HL-60 (cell line): ENCODE measurements around the gene NEDD8.

Experiments
- DNase-seq, 2 experiments: peaks; one replicate each; pipeline ENCODE4 v3.0.0-alpha.2; 2010 to 2020; ENCODE audit warnings: low read depth in 1 of 2, low spot score in 1 of 2
- H3K27ac ChIP-seq: fragments of 250-450 bp; sonication (Bioruptor Pico); replicated peaks from 2 replicates; pipeline ENCODE4 v1.5.1; 2020; ENCODE audit warnings: mild to moderate bottlenecking, moderate library complexity
- H3K27me3 ChIP-seq: fragments of 250-450 bp; sonication (Bioruptor Pico); 2 replicates; pipeline ENCODE4 v1.5.1; 2021; ENCODE audit warnings: mild to moderate bottlenecking, moderate library complexity; ENCODE audit not compliant: insufficient read depth, poor library complexity, severe bottlenecking
- H3K4me3 ChIP-seq: replicated peaks from 2 replicates; pipeline ENCODE4 v1.5.1; 2011; ENCODE audit warnings: mild to moderate bottlenecking, control low read depth, low read length; ENCODE audit not compliant: insufficient read depth
- CTCF ChIP-seq: IDR thresholded peaks from one replicate; pipeline ENCODE4 v1.5.1; 2011; ENCODE audit warnings: low read length, control low read depth, inconsistent platforms; ENCODE audit not compliant: insufficient read depth
- GABPA ChIP-seq: IDR thresholded peaks from 2 replicates; pipeline ENCODE4 v1.6.1; 2012; ENCODE audit warnings: low read depth
- POLR2AphosphoS5 ChIP-seq: IDR thresholded peaks from 2 replicates; pipeline ENCODE4 v1.6.1; 2012; ENCODE audit warnings: low read depth
- REST ChIP-seq: IDR thresholded peaks from 2 replicates; pipeline ENCODE4 v1.6.1; 2012; ENCODE audit warnings: low read depth; ENCODE audit not compliant: insufficient replicate concordance
- SPI1 ChIP-seq: IDR thresholded peaks from 2 replicates; pipeline ENCODE4 v1.6.1; 2012; ENCODE audit warnings: low read depth, mild to moderate bottlenecking, borderline replicate concordance

Gene NEDD8

GRCh38 chr14:24237463-24237955, 5.3 kb upstream of the NEDD8 start:
- Histone ChIP-seq H3K27me3 (no peaks in the 10 kb centered on the region), H3K27ac (no peak overlapping the region), H3K4me3 (no peak overlapping the region)
- no peak for DNase-seq
- TF ChIP-seq SPI1 = no peak
- TF ChIP-seq POLR2AphosphoS5 = 0 out of 2 replicates have a peak, but pooled peaks have one; percentile 19

GRCh38 chr14:24236689-24237462, 4.7 kb upstream of the NEDD8 start:
- no peaks in the 10 kb centered on the region for H3K27me3 ChIP-seq
- no peak overlapping the region for H3K4me3 ChIP-seq
- no peak for DNase-seq
- no peak overlapping the region for H3K27ac ChIP-seq
- TF ChIP-seq POLR2AphosphoS5 = 0 out of 2 replicates have a peak, but pooled peaks have one; percentile 7
- TF ChIP-seq CTCF = no peak
- no peak for TF ChIP-seq SPI1

GRCh38 chr14:24235804-24236688, 3.9 kb upstream of the NEDD8 start:
- Histone ChIP-seq H3K27ac (no peak overlapping the region), H3K27me3 (no peaks in the 10 kb centered on the region), H3K4me3 (no peak overlapping the region)
- DNase-seq = no peak
- TF ChIP-seq CTCF = no peak
- TF ChIP-seq REST = no peak
- no peak for TF ChIP-seq GABPA
- TF ChIP-seq POLR2AphosphoS5 = no peak

GRCh38 chr14:24234095-24235005, 2.2 kb upstream of the NEDD8 start:
- no peak for DNase-seq
- no peak overlapping the region for H3K27ac ChIP-seq
- H3K4me3 ChIP-seq = no peak overlapping the region
- TF ChIP-seq POLR2AphosphoS5 (no peak), CTCF (no peak), REST (no peak), SPI1 (no peak)
- no peaks in the 10 kb centered on the region for H3K27me3 ChIP-seq
